ENCODE measurements around the gene HPCAL1. TPM values are rescaled to one million over a fixed set of nuclear protein-coding genes. Genes with fewer than 3 reads are reported as not detected.

The HPCAL1 gene
- total and polyA plus RNA-seq, 2 experiments from 2014 or later, result 13.4 to 25.5 TPM

GRCh38 chr2:10278763-10279471 lies 23.8 kb upstream of the HPCAL1 start:
- H3K4me1 ChIP-seq (ENCODE audit: low read depth), result no peaks in the 10 kb centered on the region
- DNase-seq (ENCODE audit: low read depth in 1 of 2, low spot score in 1 of 2), result no peak
- no peak for TF ChIP-seq CTCF (IDR thresholded peaks at IDR 0.05; ENCODE audit: low read depth, low read length)
- H3K4me3 ChIP-seq, result no peak overlapping the region
- no peaks in the 10 kb centered on the region for H3K9me3 ChIP-seq (ENCODE audit: low read depth)
- no peaks in the 10 kb centered on the region for H3K36me3 ChIP-seq
- no peaks in the 10 kb centered on the region for H3K27me3 ChIP-seq
- H3K27ac ChIP-seq, result no peak overlapping the region

GRCh38 chr2:10279472-10279870 lies 23.2 kb upstream of the HPCAL1 start:
- H3K9me3 ChIP-seq (ENCODE audit: low read depth), result no peaks in the 10 kb centered on the region
- H3K27me3 ChIP-seq, result no peaks in the 10 kb centered on the region
- no peak overlapping the region for H3K27ac ChIP-seq
- no peak for TF ChIP-seq CTCF (IDR thresholded peaks at IDR 0.05; ENCODE audit: low read depth, low read length)
- no peaks in the 10 kb centered on the region for H3K36me3 ChIP-seq
- no peak for DNase-seq (ENCODE audit: low read depth in 1 of 2, low spot score in 1 of 2)
- no peaks in the 10 kb centered on the region for H3K4me1 ChIP-seq (ENCODE audit: low read depth)
- H3K4me3 ChIP-seq, result no peak overlapping the region

GRCh38 chr2:10279946-10280463 lies 22.7 kb upstream of the HPCAL1 start:
- H3K4me1 ChIP-seq (ENCODE audit: low read depth), result peaks cover under 1% of the 10 kb centered on the region
- no peaks in the 10 kb centered on the region for H3K9me3 ChIP-seq (ENCODE audit: low read depth)
- H3K36me3 ChIP-seq, result no peaks in the 10 kb centered on the region
- DNase-seq (ENCODE audit: low read depth in 1 of 2, low spot score in 1 of 2), result no peak
- H3K27ac ChIP-seq, result no peak overlapping the region
- TF ChIP-seq CTCF (IDR thresholded peaks at IDR 0.05; ENCODE audit: low read depth, low read length), result no peak
- H3K27me3 ChIP-seq, result no peaks in the 10 kb centered on the region
- no peak overlapping the region for H3K4me3 ChIP-seq

GRCh38 chr2:10281891-10282290 lies 20.8 kb upstream of the HPCAL1 start:
- no peak overlapping the region for H3K4me3 ChIP-seq
- no peaks in the 10 kb centered on the region for H3K36me3 ChIP-seq
- no peaks in the 10 kb centered on the region for H3K9me3 ChIP-seq (ENCODE audit: low read depth)
- TF ChIP-seq CTCF (IDR thresholded peaks at IDR 0.05; ENCODE audit: low read depth, low read length), result no peak
- H3K27ac ChIP-seq, result no peak overlapping the region
- peaks cover 5% of the 10 kb centered on the region for H3K4me1 ChIP-seq (ENCODE audit: low read depth)
- H3K27me3 ChIP-seq, result no peaks in the 10 kb centered on the region
- DNase-seq (ENCODE audit: low read depth in 1 of 2, low spot score in 1 of 2), result no peak

GRCh38 chr2:10282611-10283105 lies 20.0 kb upstream of the HPCAL1 start:
- TF ChIP-seq CTCF (IDR thresholded peaks at IDR 0.05; ENCODE audit: low read depth, low read length), result no peak
- Histone ChIP-seq H3K27ac (no peak overlapping the region), H3K4me3 (no peak overlapping the region), H3K4me1 (ENCODE audit: low read depth) (peaks cover 5% of the 10 kb centered on the region), H3K27me3 (no peaks in the 10 kb centered on the region), H3K9me3 (ENCODE audit: low read depth) (no peaks in the 10 kb centered on the region), H3K36me3 (no peaks in the 10 kb centered on the region)
- DNase-seq (ENCODE audit: low read depth in 1 of 2, low spot score in 1 of 2), result no peak
